ENCODE measurements around the gene CCDC8. TPM values are rescaled to one million over a fixed set of nuclear protein-coding genes. Genes with fewer than 3 reads are reported as not detected.

Gene CCDC8
- total RNA-seq, 4 donors from 2014 or later, result 0.49 to 3.6 (median 2.4) TPM

GRCh38 chr19:46452186-46452585 lies 38.8 kb upstream of the CCDC8 start:
- no peak for TF ChIP-seq CTCF (IDR thresholded peaks at IDR 0.05; ENCODE audit: low read depth)

- no peak for TF ChIP-seq CTCF (IDR thresholded peaks at IDR 0.05; ENCODE audit: low read depth)
Observed at GRCh38 chr19:46451352-46451751, 38.0 kb upstream of the CCDC8 start.

GRCh38 chr19:46450737-46451136 lies 37.4 kb upstream of the CCDC8 start:
- no peak for TF ChIP-seq CTCF (IDR thresholded peaks at IDR 0.05; ENCODE audit: low read depth)

GRCh38 chr19:46449228-46449627 lies 35.9 kb upstream of the CCDC8 start:
- TF ChIP-seq CTCF (IDR thresholded peaks at IDR 0.05; ENCODE audit: low read depth), result no peak

- TF ChIP-seq CTCF (IDR thresholded peaks at IDR 0.05; ENCODE audit: low read depth), result no peak
Observed at GRCh38 chr19:46448601-46449000, 35.2 kb upstream of the CCDC8 start.

GRCh38 chr19:46447824-46448223 lies 34.5 kb upstream of the CCDC8 start:
- no peak for TF ChIP-seq CTCF (IDR thresholded peaks at IDR 0.05; ENCODE audit: low read depth)

GRCh38 chr19:46447006-46447405 lies 33.6 kb upstream of the CCDC8 start:
- no peak for TF ChIP-seq CTCF (IDR thresholded peaks at IDR 0.05; ENCODE audit: low read depth)
